Gastroesophageal sphincter (tissue), 3 donors: ENCODE results near the gene POTEG.
"Not testable (repeated sequence)": the region's sequence is repeated elsewhere in the genome, so short reads cannot be mapped to it uniquely, and the experiment has no call there.

Experiments
- CTCF ChIP-seq, 4 experiments: fragments of 200-600 bp in 2 of 4; fragments of 450-650 bp in 2 of 4; sonication (generic) in 1 of 4; IDR thresholded peaks; one replicate each; pipeline ENCODE4 v1.5.1; 2017 to 2019; ENCODE audit warnings: antibody characterized with exemption in 4 of 4, mild to moderate bottlenecking in 2 of 4, moderate library complexity in 2 of 4
- POLR2A ChIP-seq, 2 donors: fragments of 450-650 bp; IDR thresholded peaks; one replicate each; pipeline ENCODE4 v1.6.1; 2017; ENCODE audit warnings: antibody characterized with exemption in 2 of 2, mild to moderate bottlenecking in 2 of 2, moderate library complexity in 1 of 2
- POLR2AphosphoS5 ChIP-seq: sonication (generic); formaldehyde crosslinking; IDR thresholded peaks from one replicate; pipeline ENCODE4 v1.6.1; 2017; ENCODE audit warnings: antibody characterized with exemption

GRCh38 chr14:19394727-19395126, 39.4 kb downstream of the POTEG start:
- not testable (repeated sequence) for TF ChIP-seq CTCF (IDR thresholded peaks at IDR 0.05); POLR2AphosphoS5; POLR2A (IDR thresholded peaks at IDR 0.05)
